Coronary artery (tissue), 2 donors: ENCODE measurements around the gene PHC3.

Experiments
- DNase-seq: peaks from one replicate; pipeline ENCODE4 v3.0.0-alpha.2; 2017; ENCODE audit warnings: low spot score
- H3K27ac ChIP-seq, 2 donors: fragments of 200-600 bp; sonication (generic); one replicate each; pipeline ENCODE4 v1.5.1; 2016 to 2019
- H3K4me3 ChIP-seq: fragments of 200-600 bp; sonication (generic); 2 replicates; pipeline ENCODE4 v1.5.1; 2016; ENCODE audit warnings: mild to moderate bottlenecking, moderate library complexity
- TF ChIP-seq, protein P1 (sequence below): fragments of 200-600 bp; sonication (generic); IDR thresholded peaks from one replicate; pipeline ENCODE4 v1.5.1; 2019; ENCODE audit warnings: antibody characterized with exemption

Gene PHC3

DNA sequence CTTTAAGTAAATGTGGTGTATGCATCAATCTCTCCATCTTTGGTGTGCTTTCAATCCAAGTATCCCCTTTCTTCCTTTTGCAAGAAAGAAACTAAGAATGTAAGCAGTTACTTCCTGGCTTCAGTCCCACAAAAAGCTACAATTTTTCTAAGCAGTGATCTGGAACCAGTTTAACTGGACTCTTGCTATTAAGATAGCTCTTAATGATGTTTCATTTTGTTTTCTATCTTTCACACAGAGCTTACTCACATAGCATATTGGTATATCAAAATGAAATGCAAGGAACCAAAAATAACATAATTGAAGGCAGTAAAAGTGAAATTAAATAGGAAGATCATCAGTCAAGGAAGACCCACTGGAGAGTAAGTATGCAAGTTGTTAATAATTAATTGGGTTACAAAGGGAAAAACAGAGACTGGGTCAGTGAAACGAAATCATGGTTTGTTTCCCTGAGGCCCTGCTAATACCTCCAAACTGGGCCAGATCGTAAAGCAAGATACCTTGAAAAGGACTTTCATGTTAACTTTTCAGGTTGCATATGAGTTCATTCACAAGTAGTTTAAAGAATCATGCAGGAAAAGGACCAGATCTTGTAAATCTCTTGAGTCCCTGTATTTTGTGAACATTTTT lies 101.9 kb downstream of the PHC3 start:
- TF ChIP-seq, protein P1, sequence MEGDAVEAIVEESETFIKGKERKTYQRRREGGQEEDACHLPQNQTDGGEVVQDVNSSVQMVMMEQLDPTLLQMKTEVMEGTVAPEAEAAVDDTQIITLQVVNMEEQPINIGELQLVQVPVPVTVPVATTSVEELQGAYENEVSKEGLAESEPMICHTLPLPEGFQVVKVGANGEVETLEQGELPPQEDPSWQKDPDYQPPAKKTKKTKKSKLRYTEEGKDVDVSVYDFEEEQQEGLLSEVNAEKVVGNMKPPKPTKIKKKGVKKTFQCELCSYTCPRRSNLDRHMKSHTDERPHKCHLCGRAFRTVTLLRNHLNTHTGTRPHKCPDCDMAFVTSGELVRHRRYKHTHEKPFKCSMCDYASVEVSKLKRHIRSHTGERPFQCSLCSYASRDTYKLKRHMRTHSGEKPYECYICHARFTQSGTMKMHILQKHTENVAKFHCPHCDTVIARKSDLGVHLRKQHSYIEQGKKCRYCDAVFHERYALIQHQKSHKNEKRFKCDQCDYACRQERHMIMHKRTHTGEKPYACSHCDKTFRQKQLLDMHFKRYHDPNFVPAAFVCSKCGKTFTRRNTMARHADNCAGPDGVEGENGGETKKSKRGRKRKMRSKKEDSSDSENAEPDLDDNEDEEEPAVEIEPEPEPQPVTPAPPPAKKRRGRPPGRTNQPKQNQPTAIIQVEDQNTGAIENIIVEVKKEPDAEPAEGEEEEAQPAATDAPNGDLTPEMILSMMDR = no peak
- H3K4me3 ChIP-seq = no peak overlapping the region
- no peak for DNase-seq
- no peak overlapping the region for H3K27ac ChIP-seq

GRCh38 chr3:170078620-170079281 lies 102.8 kb downstream of the PHC3 start:
- no peak overlapping the region for H3K4me3 ChIP-seq
- DNase-seq = no peak
- TF ChIP-seq, protein P1 = no peak
- no peak overlapping the region for H3K27ac ChIP-seq

GRCh38 chr3:170077361-170077760 lies 104.2 kb downstream of the PHC3 start:
- DNase-seq = no peak
- no peak overlapping the region for H3K27ac ChIP-seq
- TF ChIP-seq, protein P1 = no peak
- H3K4me3 ChIP-seq = no peak overlapping the region

- TF ChIP-seq, protein P1 = no peak
- Histone ChIP-seq H3K27ac (no peak overlapping the region), H3K4me3 (no peak overlapping the region)
- DNase-seq = no peak
These were observed 104.8 kb downstream of the PHC3 start for GRCh38 chr3:170076715-170077238.

GRCh38 chr3:170075441-170076091 lies 106.0 kb downstream of the PHC3 start:
- no peak overlapping the region for H3K4me3 ChIP-seq
- TF ChIP-seq, protein P1 = no peak
- no peak for DNase-seq
- no peak overlapping the region for H3K27ac ChIP-seq

GRCh38 chr3:170064108-170064507 lies 117.4 kb downstream of the PHC3 start:
- Histone ChIP-seq H3K27ac (no peak overlapping the region), H3K4me3 (no peak overlapping the region)
- TF ChIP-seq, protein P1 = no peak
- no peak for DNase-seq
